Muscle of arm (tissue), 12 donors: Measurements from ENCODE around the gene SRCAP. TPM values are rescaled to one million over a fixed set of nuclear protein-coding genes. Genes with fewer than 3 reads are reported as not detected.
"Not testable (repeated sequence)": the region's sequence is repeated elsewhere in the genome, so short reads cannot be mapped to it uniquely, and the experiment has no call there.

ENCODE experiments used
- DNase-seq: peaks from one replicate; pipeline ENCODE4 v3.0.0-alpha.2; 2013
- polyA plus RNA-seq, 12 donors: library from polyadenylated mRNA; unstranded; fragments of 120-200 nt; gene quantifications; one replicate each; pipeline ENCODE4 v1.2.1, GENCODE V29; 2013; ENCODE audit not compliant: insufficient read length in 12 of 12

Gene SRCAP
- polyA plus RNA-seq, 12 donors, result 18.5 to 46.5 (median 24.1) TPM; not detected in 1

- no peak for DNase-seq
Observed at GRCh38 chr16:30662449-30662848, 36.5 kb upstream of the SRCAP start.

GRCh38 chr16:30663038-30663437, 35.9 kb upstream of the SRCAP start:
- DNase-seq, result no peak

- no peak for DNase-seq
Observed at GRCh38 chr16:30663820-30664219, 35.2 kb upstream of the SRCAP start.

GRCh38 chr16:30664616-30665109, 34.3 kb upstream of the SRCAP start:
- DNase-seq, result no peak

- DNase-seq, result no peak
Observed at GRCh38 chr16:30665155-30665829, 33.7 kb upstream of the SRCAP start.

GRCh38 chr16:30665830-30666190, 33.2 kb upstream of the SRCAP start:
- DNase-seq, result no peak

- no peak for DNase-seq
Observed at GRCh38 chr16:30666681-30667080, 32.3 kb upstream of the SRCAP start.

- DNase-seq, result no peak
Observed at GRCh38 chr16:30667361-30667905, 31.5 kb upstream of the SRCAP start.

GRCh38 chr16:30668393-30668792, 30.6 kb upstream of the SRCAP start:
- no peak for DNase-seq

GRCh38 chr16:30669026-30669902, 29.7 kb upstream of the SRCAP start:
- DNase-seq, result no peak

- DNase-seq, result no peak
Observed at GRCh38 chr16:30669903-30670824, 28.8 kb upstream of the SRCAP start.

GRCh38 chr16:30675143-30675542, 23.8 kb upstream of the SRCAP start:
- no peak for DNase-seq

GRCh38 chr16:30677931-30678585, 20.9 kb upstream of the SRCAP start:
- no peak for DNase-seq

- no peak for DNase-seq
Observed at GRCh38 chr16:30678586-30678970, 20.4 kb upstream of the SRCAP start.

- DNase-seq, result no peak
Observed at GRCh38 chr16:30680326-30680725, 18.6 kb upstream of the SRCAP start.

GRCh38 chr16:30688701-30689100, 10.3 kb upstream of the SRCAP start:
- DNase-seq, result no peak

- DNase-seq, result no peak
Observed at GRCh38 chr16:30691907-30692306, 7.1 kb upstream of the SRCAP start.

GRCh38 chr16:30692396-30693064, 6.4 kb upstream of the SRCAP start:
- DNase-seq, result no peak

- DNase-seq, result no peak
Observed at GRCh38 chr16:30694926-30695693, 3.9 kb upstream of the SRCAP start.

- not testable (repeated sequence) for DNase-seq
Observed at GRCh38 chr16:30696646-30697045, 2.3 kb upstream of the SRCAP start.
